GM19351 (cell line): Measurements from ENCODE around the gene ABCA1.
"Not testable (repeated sequence)": the region's sequence is repeated elsewhere in the genome, so short reads cannot be mapped to it uniquely, and the experiment has no call there.

ENCODE experiments used
- ATAC-seq: cut with Tn5 transposase; IDR thresholded peaks from one replicate; pipeline ENCODE4 v1.9.1; 2021; ENCODE audit warnings: mild to moderate bottlenecking, moderate library complexity; ENCODE audit not compliant: unreplicated experiment

ABCA1 gene, protein sequence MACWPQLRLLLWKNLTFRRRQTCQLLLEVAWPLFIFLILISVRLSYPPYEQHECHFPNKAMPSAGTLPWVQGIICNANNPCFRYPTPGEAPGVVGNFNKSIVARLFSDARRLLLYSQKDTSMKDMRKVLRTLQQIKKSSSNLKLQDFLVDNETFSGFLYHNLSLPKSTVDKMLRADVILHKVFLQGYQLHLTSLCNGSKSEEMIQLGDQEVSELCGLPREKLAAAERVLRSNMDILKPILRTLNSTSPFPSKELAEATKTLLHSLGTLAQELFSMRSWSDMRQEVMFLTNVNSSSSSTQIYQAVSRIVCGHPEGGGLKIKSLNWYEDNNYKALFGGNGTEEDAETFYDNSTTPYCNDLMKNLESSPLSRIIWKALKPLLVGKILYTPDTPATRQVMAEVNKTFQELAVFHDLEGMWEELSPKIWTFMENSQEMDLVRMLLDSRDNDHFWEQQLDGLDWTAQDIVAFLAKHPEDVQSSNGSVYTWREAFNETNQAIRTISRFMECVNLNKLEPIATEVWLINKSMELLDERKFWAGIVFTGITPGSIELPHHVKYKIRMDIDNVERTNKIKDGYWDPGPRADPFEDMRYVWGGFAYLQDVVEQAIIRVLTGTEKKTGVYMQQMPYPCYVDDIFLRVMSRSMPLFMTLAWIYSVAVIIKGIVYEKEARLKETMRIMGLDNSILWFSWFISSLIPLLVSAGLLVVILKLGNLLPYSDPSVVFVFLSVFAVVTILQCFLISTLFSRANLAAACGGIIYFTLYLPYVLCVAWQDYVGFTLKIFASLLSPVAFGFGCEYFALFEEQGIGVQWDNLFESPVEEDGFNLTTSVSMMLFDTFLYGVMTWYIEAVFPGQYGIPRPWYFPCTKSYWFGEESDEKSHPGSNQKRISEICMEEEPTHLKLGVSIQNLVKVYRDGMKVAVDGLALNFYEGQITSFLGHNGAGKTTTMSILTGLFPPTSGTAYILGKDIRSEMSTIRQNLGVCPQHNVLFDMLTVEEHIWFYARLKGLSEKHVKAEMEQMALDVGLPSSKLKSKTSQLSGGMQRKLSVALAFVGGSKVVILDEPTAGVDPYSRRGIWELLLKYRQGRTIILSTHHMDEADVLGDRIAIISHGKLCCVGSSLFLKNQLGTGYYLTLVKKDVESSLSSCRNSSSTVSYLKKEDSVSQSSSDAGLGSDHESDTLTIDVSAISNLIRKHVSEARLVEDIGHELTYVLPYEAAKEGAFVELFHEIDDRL (N-terminal part only)

GRCh38 chr9:104927912-104928740 is at the start of gene ABCA1:
Gene ABCA1, minus strand, starts transcription at chr9:104928155. Its CDS starts 24,476 bp downstream, at chr9:104903679.
- peak; percentile 43 for ATAC-seq

DNA sequence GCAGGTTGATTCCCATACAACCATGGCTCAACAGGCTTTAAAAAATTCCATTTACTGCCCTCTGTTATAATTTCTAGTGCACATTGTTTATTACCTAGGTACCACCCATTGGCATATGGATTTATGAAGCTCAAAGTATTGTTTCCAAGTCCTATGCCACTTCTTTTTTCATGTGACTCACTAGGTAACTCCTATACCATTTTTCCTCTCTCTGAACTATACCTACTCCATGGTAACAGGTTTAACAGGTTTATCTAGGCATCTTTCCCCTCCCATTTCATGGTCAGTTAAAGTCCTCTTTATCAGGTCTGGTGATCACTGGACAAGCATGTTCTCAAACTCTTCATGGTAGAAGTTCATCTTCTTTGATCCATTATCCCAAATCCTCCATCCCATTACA is 49.6 kb upstream of the ABCA1 start:
- no peak for ATAC-seq

GRCh38 chr9:104977168-104977567 is 49.2 kb upstream of the ABCA1 start:
- ATAC-seq: no peak

DNA sequence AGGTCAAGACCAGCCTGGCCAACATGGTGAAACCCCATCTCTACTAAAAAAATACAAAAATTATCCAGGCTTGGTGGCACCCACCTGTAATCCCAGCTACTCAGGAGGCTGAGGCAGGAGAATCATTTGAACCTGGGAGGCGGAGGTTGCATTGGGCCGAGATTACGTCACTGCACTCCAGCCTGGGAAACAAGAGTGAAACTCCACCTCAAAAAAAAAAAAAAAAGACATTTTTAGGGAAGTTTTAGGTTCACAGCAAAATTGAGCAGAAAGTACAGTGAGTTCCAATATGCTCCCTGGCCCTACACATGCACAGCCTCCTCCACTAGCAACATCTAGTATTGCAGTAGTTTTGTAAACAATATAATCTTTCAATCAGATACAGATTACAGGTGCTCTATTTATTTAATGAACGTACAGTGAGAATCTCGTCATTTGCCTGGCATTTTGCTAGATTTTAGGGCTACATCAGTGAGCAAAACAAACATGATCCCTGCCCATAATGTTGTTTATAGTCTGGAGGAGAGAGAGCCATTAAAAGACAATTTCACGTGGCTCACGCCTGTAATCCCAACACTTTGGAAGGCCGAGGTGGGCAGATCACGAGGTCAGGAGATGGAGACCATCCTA is 48.1 kb upstream of the ABCA1 start:
- not testable (repeated sequence) for ATAC-seq

DNA sequence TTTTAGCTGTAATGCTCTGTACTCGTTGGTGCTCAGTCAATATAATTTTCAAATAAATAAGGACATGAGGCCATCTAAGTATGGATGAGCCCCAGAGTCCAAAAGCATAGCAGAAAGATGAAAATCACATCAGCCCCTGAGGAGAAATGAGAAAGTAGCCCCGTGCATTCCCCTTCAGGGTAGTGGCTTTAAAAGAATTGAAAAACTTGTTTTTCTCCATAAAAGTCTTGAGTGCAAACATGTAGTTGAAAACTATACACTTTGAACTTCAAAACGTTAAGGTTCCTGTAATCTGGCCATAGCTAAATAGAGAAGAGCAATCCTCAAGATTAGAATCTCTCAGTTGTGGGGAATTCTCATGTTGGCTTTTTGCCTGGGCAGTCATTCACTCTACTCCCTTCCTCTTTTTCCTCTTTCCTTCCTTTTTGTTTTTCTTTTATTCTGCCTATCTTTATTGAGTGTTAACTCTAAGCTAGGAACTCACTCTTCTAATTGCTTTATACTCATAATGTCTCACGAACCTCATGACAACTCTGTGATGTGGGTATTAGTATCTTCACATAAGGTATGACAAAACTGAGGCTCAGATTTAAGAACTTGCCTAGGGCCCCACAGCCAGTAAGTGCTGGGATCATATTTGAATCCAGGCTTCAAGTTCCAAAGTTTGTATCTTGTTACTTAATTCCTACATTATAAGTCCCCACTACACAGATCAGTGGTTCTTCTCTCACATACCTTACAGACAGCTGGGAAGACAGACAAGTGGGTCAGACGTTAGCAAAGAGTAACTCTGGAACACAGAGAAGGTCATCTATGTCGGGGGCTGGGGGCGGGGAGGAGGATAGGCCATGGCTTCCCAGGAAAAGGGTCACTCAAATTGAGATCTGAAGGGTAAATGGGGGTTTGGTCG is 46.4 kb upstream of the ABCA1 start:
- ATAC-seq: no peak

- ATAC-seq: no peak
Measured at GRCh38 chr9:104972242-104972866, 44.4 kb upstream of the ABCA1 start.

DNA sequence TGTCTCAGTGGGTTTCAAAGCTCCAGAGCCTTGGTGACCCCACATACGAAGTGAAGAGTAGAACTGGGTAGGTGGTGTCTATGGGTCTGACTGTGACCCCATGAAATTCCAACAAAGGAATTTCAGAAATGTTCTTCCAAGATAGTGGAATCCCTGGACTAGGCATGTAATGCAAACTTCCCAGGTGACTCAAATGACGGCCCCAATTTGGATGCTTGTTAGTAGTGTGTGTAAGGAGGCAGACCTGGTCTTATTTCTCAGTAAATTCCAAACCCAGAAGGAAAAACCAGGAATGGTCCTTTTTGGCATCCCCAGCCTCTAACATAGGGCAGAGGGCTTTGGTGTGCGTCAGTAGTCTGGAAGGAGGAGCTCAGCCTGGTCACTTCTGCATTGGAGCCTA is 43.6 kb upstream of the ABCA1 start:
- no peak for ATAC-seq

- ATAC-seq: no peak
Measured at GRCh38 chr9:104970271-104970987, 42.5 kb upstream of the ABCA1 start.

- ATAC-seq: no peak
Measured at GRCh38 chr9:104969116-104969515, 41.2 kb upstream of the ABCA1 start.

- ATAC-seq: peak; percentile 99
Measured at GRCh38 chr9:104968025-104968982, 40.3 kb upstream of the ABCA1 start.

GRCh38 chr9:104963076-104963475 is 35.1 kb upstream of the ABCA1 start:
- ATAC-seq: no peak

DNA sequence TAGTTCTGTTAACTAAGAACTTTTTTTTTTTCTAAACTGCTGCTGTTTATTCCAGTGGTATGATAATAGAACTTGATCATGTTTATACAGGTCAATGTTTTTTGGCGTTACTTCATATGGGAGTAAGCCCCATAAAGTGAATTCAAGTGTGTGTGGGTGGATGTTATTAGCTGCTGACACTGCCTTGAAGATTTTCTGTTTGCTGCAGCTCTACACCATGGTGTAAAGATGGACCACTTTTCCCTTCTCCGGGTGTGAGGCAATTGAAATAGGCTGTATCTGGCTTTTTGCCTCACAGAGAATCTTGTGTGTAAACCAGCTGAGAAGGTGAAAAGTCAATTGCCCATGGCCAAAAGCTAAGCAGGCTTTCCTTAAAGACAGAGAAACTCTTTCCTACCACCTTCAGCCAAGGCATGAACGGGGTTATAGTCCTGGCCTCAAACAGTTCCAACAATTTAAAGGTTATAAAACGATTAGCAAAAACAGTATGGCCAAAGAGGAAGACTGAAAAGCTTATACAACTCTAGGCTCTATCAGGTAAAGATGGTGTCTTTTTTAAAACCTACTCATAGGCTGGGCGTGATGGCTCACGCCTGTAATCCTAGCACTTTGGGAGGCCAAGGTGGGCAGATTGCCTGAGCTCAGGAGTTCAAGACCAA is 33.9 kb upstream of the ABCA1 start:
- ATAC-seq: no peak

GRCh38 chr9:104961238-104961637 is 33.3 kb upstream of the ABCA1 start:
- peak; percentile 97 for ATAC-seq

DNA sequence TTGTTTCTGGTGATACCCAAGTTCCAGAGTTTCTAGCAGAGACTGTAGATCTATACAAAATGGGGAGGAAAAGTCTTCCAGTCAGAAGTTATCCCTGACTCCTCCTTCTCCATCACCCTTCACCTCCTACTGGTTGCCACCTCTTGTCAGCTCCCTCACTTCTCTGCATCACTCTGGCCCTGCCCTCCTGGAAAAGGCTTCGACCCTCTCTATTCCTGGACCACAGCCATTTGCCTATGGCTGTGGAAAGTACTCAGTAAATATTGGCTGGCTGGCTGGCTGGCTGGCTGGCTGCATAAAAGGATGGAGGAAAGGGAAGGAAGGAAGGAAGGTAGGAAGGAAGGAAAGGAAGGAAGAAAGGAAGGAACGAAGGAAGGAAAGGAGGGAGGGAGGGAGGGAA is 32.7 kb upstream of the ABCA1 start:
- ATAC-seq: no peak

GRCh38 chr9:104958751-104959150 is 30.8 kb upstream of the ABCA1 start:
- ATAC-seq: no peak

GRCh38 chr9:104958006-104958405 is 30.1 kb upstream of the ABCA1 start:
- not testable (repeated sequence) for ATAC-seq
